HepG2 (cell line): ENCODE data around the gene FBXO44. TPM values are rescaled to one million over a fixed set of nuclear protein-coding genes. Genes with fewer than 3 reads are reported as not detected.

Source experiments
- ATAC-seq: fragments of 200-7000 bp; cut with Tn5 transposase; 3 replicates; pipeline ENCODE4 v1.9.1; 2020; ENCODE audit warnings: mild to moderate bottlenecking, moderate library complexity
- BruUV-seq: library from RNA; stranded (reverse); fragments of 400-500 nt; replicated peaks from 2 replicates; lab custom pipeline; 2021; lab: Mats Ljungman, UMichigan
- CTCF ChIA-PET: fragments of 300-600 bp; formaldehyde crosslinking; extraction: SDS; loops from one replicate; lab custom pipeline; 2021; ENCODE audit warnings: low total read pairs, inconsistent platforms, low intra/inter-chr PET ratio; lab: Yijun Ruan, JAX
- POLR2A ChIA-PET: fragments of 350-600 bp; sonication (Branson Sonifier 250); formaldehyde crosslinking; loops from one replicate; lab custom pipeline; 2020; ENCODE audit warnings: antibody characterized with exemption, inconsistent platforms; lab: Yijun Ruan, JAX
- DNase-seq: peaks from one replicate; pipeline ENCODE4 v3.0.0-alpha.2; 2015; ENCODE audit warnings: low spot score
- FAIRE-seq: peaks from 3 replicates; lab custom pipeline; 2011; peaks lifted over from hg19 to GRCh38; lab: Jason Lieb, UNC
- H2AFZ ChIP-seq: one replicate; pipeline ENCODE4 v1.6.1; 2011; ENCODE audit warnings: low read length, inconsistent platforms
- H3K27ac ChIP-seq: fragments of 300-600 bp; 3 replicates; pipeline ENCODE4 v1.8.0; 2011; ENCODE audit warnings: mixed run types, mild to moderate bottlenecking, mixed read lengths, low read length, inconsistent platforms; ENCODE audit not compliant: insufficient read depth; ENCODE audit errors: extremely low read length
- H3K27me3 ChIP-seq, 2 experiments: fragments of 200-600 bp in 1 of 2; 2 replicates in 1 of 2; 3 replicates in 1 of 2; pipeline versions ENCODE4 v1.6.0 to v1.8.0; 2011; ENCODE audit warnings: low read length in 2 of 2, mild to moderate bottlenecking in 2 of 2, moderate library complexity in 2 of 2, inconsistent platforms in 1 of 2; ENCODE audit not compliant: insufficient read depth in 2 of 2, control insufficient read depth in 1 of 2
- H3K36me3 ChIP-seq, 2 experiments: fragments of 200-600 bp in 1 of 2; replicated peaks in 1 of 2; 2 replicates in 1 of 2; 3 replicates in 1 of 2; pipeline versions ENCODE4 v1.5.1 to v1.8.0; 2011; ENCODE audit warnings: low read length in 2 of 2, inconsistent platforms in 1 of 2; ENCODE audit not compliant: insufficient read depth in 2 of 2, control insufficient read depth in 1 of 2
- H3K4me1 ChIP-seq: 2 replicates; pipeline ENCODE4 v1.5.1; 2012; ENCODE audit warnings: low read length, inconsistent platforms; ENCODE audit not compliant: insufficient read depth
- H3K4me2 ChIP-seq: 2 replicates; pipeline ENCODE4 v1.6.0; 2011; ENCODE audit warnings: low read depth, low read length, inconsistent platforms
- H3K4me3 ChIP-seq, 3 experiments: fragments of 200-600 bp in 1 of 3; sonication (generic), shearing (Covaris generic) in 1 of 3; replicated peaks in 1 of 3; 2 replicates each; pipeline ENCODE4 v1.5.1; 2011 to 2016; ENCODE audit warnings: low read length in 3 of 3, inconsistent platforms in 2 of 3, low read depth in 2 of 3, mild to moderate bottlenecking in 2 of 3, control low read depth in 1 of 3, mixed read lengths in 1 of 3; ENCODE audit not compliant: insufficient read depth in 1 of 3
- H3K79me2 ChIP-seq: one replicate; pipeline ENCODE4 v1.6.1; 2011; ENCODE audit warnings: low read length, inconsistent platforms; ENCODE audit not compliant: insufficient read depth
- H3K9ac ChIP-seq: 2 replicates; pipeline ENCODE4 v1.6.0; 2011; ENCODE audit warnings: mild to moderate bottlenecking, low read depth, low read length, inconsistent platforms; ENCODE audit not compliant: insufficient read depth
- H3K9me3 ChIP-seq: 2 replicates; pipeline ENCODE4 v1.5.1; 2012; ENCODE audit warnings: mild to moderate bottlenecking, low read length
- H4K20me1 ChIP-seq: 2 replicates; pipeline ENCODE4 v1.6.0; 2011; ENCODE audit warnings: inconsistent platforms, mild to moderate bottlenecking, low read length, moderate library complexity; ENCODE audit not compliant: insufficient read depth
- DDIT3 ChIP-seq: sonication (generic); formaldehyde crosslinking; IDR thresholded peaks from 2 replicates; pipeline ENCODE4 v1.4.0; 2020; ENCODE audit warnings: mild to moderate bottlenecking, missing genetic modification reagents
- HDAC1 ChIP-seq: sonication (generic); formaldehyde crosslinking; IDR thresholded peaks from 2 replicates; pipeline ENCODE4 v1.5.1; 2020; ENCODE audit warnings: mild to moderate bottlenecking, missing genetic modification reagents
- IRF9 ChIP-seq: sonication (generic); formaldehyde crosslinking; IDR thresholded peaks from 2 replicates; pipeline ENCODE4 v1.8.0; 2022; ENCODE audit warnings: missing genetic modification reagents, mild to moderate bottlenecking, borderline replicate concordance
- JUND ChIP-seq: sonication (generic); formaldehyde crosslinking; IDR thresholded peaks from 2 replicates; pipeline ENCODE4 v1.8.0; 2022; ENCODE audit warnings: mild to moderate bottlenecking, missing genetic modification reagents
- SIX4 ChIP-seq: sonication (generic); formaldehyde crosslinking; IDR thresholded peaks from 2 replicates; pipeline ENCODE4 v1.4.0; 2020; ENCODE audit warnings: missing genetic modification reagents
- SP5 ChIP-seq: IDR thresholded peaks from 2 replicates; pipeline ENCODE4 v1.6.1; 2016; ENCODE audit warnings: low read depth, borderline replicate concordance
- ZNF235 ChIP-seq: sonication (generic); formaldehyde crosslinking; IDR thresholded peaks from 2 replicates; pipeline ENCODE4 v1.8.1; 2023; ENCODE audit warnings: mild to moderate bottlenecking, missing genetic modification reagents, borderline replicate concordance
- ZNF3 ChIP-seq: IDR thresholded peaks from 2 replicates; pipeline ENCODE4 v1.7.0; 2017; ENCODE audit warnings: inconsistent platforms
- ZNF589 ChIP-seq: sonication (generic); formaldehyde crosslinking; conservative IDR thresholded peaks from 2 replicates; pipeline ENCODE4 v1.8.0; 2022; ENCODE audit warnings: mild to moderate bottlenecking, moderate library complexity, missing genetic modification reagents
- ZZZ3 ChIP-seq: sonication (generic); formaldehyde crosslinking; IDR thresholded peaks from 2 replicates; pipeline ENCODE4 v1.4.0; 2020; ENCODE audit warnings: missing genetic modification reagents, mild to moderate bottlenecking, borderline replicate concordance
- WGBS: methylation state at CpG from one replicate; pipeline ENCODE4 v1.1.6; 2017; ENCODE audit warnings: low lambda C conversion rate; 5-methylcytosine and 5-hydroxymethylcytosine counted together
- in situ Hi-C: cut with HindIII; loops from 2 replicates; pipeline ENCODE4 v1.10.0; 2017; ENCODE audit warnings: low pct_unique_long_range_greater_than_20kb; ENCODE audit not compliant: extremely low pct_ligation_motif_present
- intact Hi-C: fragments of 100-400 bp; cut with micrococcal nuclease; formaldehyde crosslinking; loops from one replicate; pipeline ENCODE4 v1.10.0; 2022; ENCODE audit not compliant: unreplicated experiment
- polyA plus RNA-seq, 8 experiments: library from polyadenylated mRNA; depleted of rRNA in 3 of 8; stranded (reverse) in 7 of 8; unstranded in 1 of 8; fragments of >200 nt; fragmentation: Illumina TruSeq in 4 of 8; extraction: Trizol in 4 of 8; gene quantifications; 2 replicates each; pipeline versions ENCODE4 v1.2.1 to v1.2.3, GENCODE V29; 2011 to 2016; ENCODE audit warnings: low read depth in 4 of 8, missing spikeins in 1 of 8, mixed read lengths in 1 of 8; ENCODE audit not compliant: insufficient read depth in 1 of 8
- total RNA-seq, 5 experiments: library from RNA; depleted of rRNA; stranded (reverse); fragments of >200 nt; fragmentation: Illumina TruSeq; extraction: Trizol; gene quantifications; 2 replicates each; pipeline ENCODE4 v1.2.3, GENCODE V29; 2016; ENCODE audit warnings: low read depth in 1 of 5
- TF ChIP-seq, protein P1 (sequence below): sonication (generic); formaldehyde crosslinking; IDR thresholded peaks from 2 replicates; pipeline ENCODE4 v1.4.0; 2020; ENCODE audit warnings: mild to moderate bottlenecking, missing genetic modification reagents

FBXO44 gene
- total and polyA plus RNA-seq, 2 of the 13 experiments (the other 11 are each of a cell fraction or from before 2014, with no cell fraction given) = 22.4 to 27.9 TPM

- H3K4me1 ChIP-seq = peaks cover 67% of the 10 kb centered on the region
- peaks cover 2 to 11% of the 10 kb centered on the region in 2 experiments; a peak in 3 of 5 replicates for H3K36me3 ChIP-seq
- H4K20me1 ChIP-seq = peaks cover 8% of the 10 kb centered on the region
- peak overlapping the region; percentile 84 for H3K4me2 ChIP-seq
- H3K27me3 ChIP-seq = no peaks in the 10 kb centered on the region
- no TSS peak for BruUV-seq
- in situ Hi-C loops = no loop called here
- peak overlapping the region; percentile 83 for H3K9ac ChIP-seq
- ChIA-PET CTCF (interaction anchor here (1.0 kb wide), 1 partner anchor 67 kb away, joined by 4 read pairs; no protein-coding TSS in a partner anchor), POLR2A (interaction anchor here (0.6 to 4.0 kb wide), 21 partner anchors 8 to 577 kb away, joined by 3 to 45 read pairs (median 4); partner anchors contain the start of genes AGTRAP, DISP3, EXOSC10 and FBXO6)
- intact Hi-C loops = loop anchor here (5.0 kb wide), 2 partner anchors 64 to 149 kb away; no protein-coding TSS in a partner anchor
- no peaks in the 10 kb centered on the region for H3K9me3 ChIP-seq
- DNase-seq = peak; percentile 93
- no peak overlapping the region for H2AFZ ChIP-seq
- peak overlapping the region; percentile 74 for H3K27ac ChIP-seq
- peak overlapping the region; percentile 81 to 89 (median 85) for H3K4me3 ChIP-seq
- peak; percentile 85 for FAIRE-seq
- peak; percentile 90 for ATAC-seq
- WGBS = 2% methylated on average over 10 of the region's 17 CpGs
- H3K79me2 ChIP-seq = peaks cover 20% of the 10 kb centered on the region
- TF ChIP-seq HDAC1 (CRISPR knock-in tag) (peak; percentile 44), IRF9 (CRISPR knock-in tag) (0 out of 2 replicates have a peak, but pooled peaks have one; percentile 10), JUND (peak; percentile 76), ZNF589 (CRISPR knock-in tag) (peak; percentile 69; the same call in 1 of the 2 replicates), SP5 (CRISPR knock-in tag) (peak; percentile 30), SIX4 (CRISPR knock-in tag) (peak; percentile 65; the same call in 1 of the 2 replicates), DDIT3 (CRISPR knock-in tag) (no peak), ZNF3 (CRISPR knock-in tag) (no peak), ZZZ3 (CRISPR knock-in tag) (no peak; the same call in 1 of the 2 replicates), ZNF235 (no peak)
- TF ChIP-seq, protein P1, sequence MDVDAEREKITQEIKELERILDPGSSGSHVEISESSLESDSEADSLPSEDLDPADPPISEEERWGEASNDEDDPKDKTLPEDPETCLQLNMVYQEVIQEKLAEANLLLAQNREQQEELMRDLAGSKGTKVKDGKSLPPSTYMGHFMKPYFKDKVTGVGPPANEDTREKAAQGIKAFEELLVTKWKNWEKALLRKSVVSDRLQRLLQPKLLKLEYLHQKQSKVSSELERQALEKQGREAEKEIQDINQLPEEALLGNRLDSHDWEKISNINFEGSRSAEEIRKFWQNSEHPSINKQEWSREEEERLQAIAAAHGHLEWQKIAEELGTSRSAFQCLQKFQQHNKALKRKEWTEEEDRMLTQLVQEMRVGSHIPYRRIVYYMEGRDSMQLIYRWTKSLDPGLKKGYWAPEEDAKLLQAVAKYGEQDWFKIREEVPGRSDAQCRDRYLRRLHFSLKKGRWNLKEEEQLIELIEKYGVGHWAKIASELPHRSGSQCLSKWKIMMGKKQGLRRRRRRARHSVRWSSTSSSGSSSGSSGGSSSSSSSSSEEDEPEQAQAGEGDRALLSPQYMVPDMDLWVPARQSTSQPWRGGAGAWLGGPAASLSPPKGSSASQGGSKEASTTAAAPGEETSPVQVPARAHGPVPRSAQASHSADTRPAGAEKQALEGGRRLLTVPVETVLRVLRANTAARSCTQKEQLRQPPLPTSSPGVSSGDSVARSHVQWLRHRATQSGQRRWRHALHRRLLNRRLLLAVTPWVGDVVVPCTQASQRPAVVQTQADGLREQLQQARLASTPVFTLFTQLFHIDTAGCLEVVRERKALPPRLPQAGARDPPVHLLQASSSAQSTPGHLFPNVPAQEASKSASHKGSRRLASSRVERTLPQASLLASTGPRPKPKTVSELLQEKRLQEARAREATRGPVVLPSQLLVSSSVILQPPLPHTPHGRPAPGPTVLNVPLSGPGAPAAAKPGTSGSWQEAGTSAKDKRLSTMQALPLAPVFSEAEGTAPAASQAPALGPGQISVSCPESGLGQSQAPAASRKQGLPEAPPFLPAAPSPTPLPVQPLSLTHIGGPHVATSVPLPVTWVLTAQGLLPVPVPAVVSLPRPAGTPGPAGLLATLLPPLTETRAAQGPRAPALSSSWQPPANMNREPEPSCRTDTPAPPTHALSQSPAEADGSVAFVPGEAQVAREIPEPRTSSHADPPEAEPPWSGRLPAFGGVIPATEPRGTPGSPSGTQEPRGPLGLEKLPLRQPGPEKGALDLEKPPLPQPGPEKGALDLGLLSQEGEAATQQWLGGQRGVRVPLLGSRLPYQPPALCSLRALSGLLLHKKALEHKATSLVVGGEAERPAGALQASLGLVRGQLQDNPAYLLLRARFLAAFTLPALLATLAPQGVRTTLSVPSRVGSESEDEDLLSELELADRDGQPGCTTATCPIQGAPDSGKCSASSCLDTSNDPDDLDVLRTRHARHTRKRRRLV (CRISPR knock-in tag) = no peak
Observed at GRCh38 chr1:11653101-11653860, 1.4 kb upstream of the FBXO44 start.
